ENCODE data around the gene ABCC1. TPM values are rescaled to one million over a fixed set of nuclear protein-coding genes. Genes with fewer than 3 reads are reported as not detected.
"Not testable (repeated sequence)": the region's sequence is repeated elsewhere in the genome, so short reads cannot be mapped to it uniquely, and the experiment has no call there.

ABCC1 gene
- 33.9 TPM for total RNA-seq

- ATAC-seq: peak; percentile 50
Measured at GRCh38 chr16:15949210-15950160, at the start of gene ABCC1. Gene ABCC1, plus strand, starts transcription at chr16:15949616. Its CDS starts 136 bp downstream, at chr16:15949752.

- no peak for ATAC-seq
Measured at GRCh38 chr16:15900357-15900756, 49.1 kb upstream of the ABCC1 start.

GRCh38 chr16:15900901-15901500 is 48.4 kb upstream of the ABCC1 start:
- peak; percentile 74 for ATAC-seq

- no peak for ATAC-seq
Measured at GRCh38 chr16:15903960-15904359, 45.5 kb upstream of the ABCC1 start.

- ATAC-seq: no peak
Measured at GRCh38 chr16:15906439-15906838, 43.0 kb upstream of the ABCC1 start.

GRCh38 chr16:15907863-15908478 is 41.4 kb upstream of the ABCC1 start:
- peak; percentile 88 for ATAC-seq

GRCh38 chr16:15911198-15911597 is 38.2 kb upstream of the ABCC1 start:
- no peak for ATAC-seq

- ATAC-seq: no peak
Measured at GRCh38 chr16:15913046-15913698, 36.2 kb upstream of the ABCC1 start.

GRCh38 chr16:15915555-15916081 is 33.8 kb upstream of the ABCC1 start:
- no peak for ATAC-seq

GRCh38 chr16:15916323-15916722 is 33.1 kb upstream of the ABCC1 start:
- no peak for ATAC-seq

- not testable (repeated sequence) for ATAC-seq
Measured at GRCh38 chr16:15918314-15918713, 31.1 kb upstream of the ABCC1 start.

GRCh38 chr16:15919331-15919730 is 30.1 kb upstream of the ABCC1 start:
- ATAC-seq: no peak

- no peak for ATAC-seq
Measured at GRCh38 chr16:15924996-15925395, 24.4 kb upstream of the ABCC1 start.

- no peak for ATAC-seq
Measured at GRCh38 chr16:15925631-15926030, 23.8 kb upstream of the ABCC1 start.

- peak; percentile 65 for ATAC-seq
Measured at GRCh38 chr16:15928261-15929104, 20.9 kb upstream of the ABCC1 start.

GRCh38 chr16:15932939-15933338 is 16.5 kb upstream of the ABCC1 start:
- ATAC-seq: no peak

GRCh38 chr16:15933781-15934180 is 15.6 kb upstream of the ABCC1 start:
- ATAC-seq: no peak

- no peak for ATAC-seq
Measured at GRCh38 chr16:15934991-15935390, 14.4 kb upstream of the ABCC1 start.

- ATAC-seq: peak; percentile 65
Measured at GRCh38 chr16:15936809-15937208, 12.6 kb upstream of the ABCC1 start.

- ATAC-seq: no peak
Measured at GRCh38 chr16:15942931-15943690, 6.3 kb upstream of the ABCC1 start.
